IMR-90 (cell line): ENCODE results near the gene CACNB2.

Source experiments
- BHLHE40 ChIP-seq: fragments of 150-350 bp; IDR thresholded peaks from 2 replicates; pipeline ENCODE4 v1.6.1; 2016; ENCODE audit warnings: mild to moderate bottlenecking, low read depth, low read length
- CEBPB ChIP-seq: IDR thresholded peaks from 2 replicates; pipeline ENCODE4 v1.6.1; 2012; ENCODE audit warnings: low read depth, low read length, improper control_type of control experiment
- CHD1 ChIP-seq: IDR thresholded peaks from 2 replicates; pipeline ENCODE4 v1.6.1; 2012; ENCODE audit warnings: low read depth, low read length, improper control_type of control experiment
- FOS ChIP-seq: fragments of 150-350 bp; IDR thresholded peaks from 2 replicates; pipeline ENCODE4 v1.6.1; 2016; ENCODE audit warnings: low read depth, low read length
- POLR2A ChIP-seq: IDR thresholded peaks from 2 replicates; pipeline ENCODE4 v1.6.1; 2012; ENCODE audit warnings: mild to moderate bottlenecking, low read depth, low read length
- RAD21 ChIP-seq: IDR thresholded peaks from 2 replicates; pipeline ENCODE4 v1.6.1; 2012; ENCODE audit warnings: low read length, improper control_type of control experiment
- RCOR1 ChIP-seq: IDR thresholded peaks from 2 replicates; pipeline ENCODE4 v1.6.1; 2012; ENCODE audit warnings: mild to moderate bottlenecking, low read length, improper control_type of control experiment; ENCODE audit not compliant: insufficient replicate concordance
- RFX5 ChIP-seq: IDR thresholded peaks from 2 replicates; pipeline ENCODE4 v1.8.0; 2012; ENCODE audit warnings: low read depth, mild to moderate bottlenecking, low read length, moderate library complexity
- TF ChIP-seq, protein P1 (sequence below): conservative IDR thresholded peaks from 2 replicates; pipeline ENCODE4 v1.5.1; 2012; ENCODE audit warnings: mild to moderate bottlenecking, low read depth, low read length, improper control_type of control experiment
- TF ChIP-seq, protein P2 (sequence below): fragments of 150-350 bp; IDR thresholded peaks from 2 replicates; pipeline ENCODE4 v1.6.1; 2017; ENCODE audit warnings: mild to moderate bottlenecking, antibody characterized with exemption, low read length, low read depth

DNA sequence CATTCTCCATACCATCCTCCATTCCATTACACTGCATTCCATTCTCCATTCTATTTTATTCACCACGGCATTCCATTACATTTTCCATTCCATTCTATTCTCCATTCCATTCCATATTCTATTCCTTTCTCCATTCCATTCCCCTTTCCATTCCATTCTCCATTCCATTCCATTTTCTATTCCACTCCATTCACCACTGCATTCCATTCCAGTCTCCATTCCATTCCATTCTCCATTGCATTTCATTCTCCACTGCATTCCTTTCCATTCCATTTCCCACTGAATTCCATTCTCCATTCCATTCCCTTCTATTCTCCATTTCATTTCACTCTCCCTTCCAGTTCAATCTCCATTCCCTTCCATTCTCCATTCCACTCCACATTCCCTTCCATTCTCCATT lies 431.6 kb downstream of the CACNB2 start:
- TF ChIP-seq, protein P1, sequence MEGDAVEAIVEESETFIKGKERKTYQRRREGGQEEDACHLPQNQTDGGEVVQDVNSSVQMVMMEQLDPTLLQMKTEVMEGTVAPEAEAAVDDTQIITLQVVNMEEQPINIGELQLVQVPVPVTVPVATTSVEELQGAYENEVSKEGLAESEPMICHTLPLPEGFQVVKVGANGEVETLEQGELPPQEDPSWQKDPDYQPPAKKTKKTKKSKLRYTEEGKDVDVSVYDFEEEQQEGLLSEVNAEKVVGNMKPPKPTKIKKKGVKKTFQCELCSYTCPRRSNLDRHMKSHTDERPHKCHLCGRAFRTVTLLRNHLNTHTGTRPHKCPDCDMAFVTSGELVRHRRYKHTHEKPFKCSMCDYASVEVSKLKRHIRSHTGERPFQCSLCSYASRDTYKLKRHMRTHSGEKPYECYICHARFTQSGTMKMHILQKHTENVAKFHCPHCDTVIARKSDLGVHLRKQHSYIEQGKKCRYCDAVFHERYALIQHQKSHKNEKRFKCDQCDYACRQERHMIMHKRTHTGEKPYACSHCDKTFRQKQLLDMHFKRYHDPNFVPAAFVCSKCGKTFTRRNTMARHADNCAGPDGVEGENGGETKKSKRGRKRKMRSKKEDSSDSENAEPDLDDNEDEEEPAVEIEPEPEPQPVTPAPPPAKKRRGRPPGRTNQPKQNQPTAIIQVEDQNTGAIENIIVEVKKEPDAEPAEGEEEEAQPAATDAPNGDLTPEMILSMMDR: no peak
- TF ChIP-seq, protein P2, sequence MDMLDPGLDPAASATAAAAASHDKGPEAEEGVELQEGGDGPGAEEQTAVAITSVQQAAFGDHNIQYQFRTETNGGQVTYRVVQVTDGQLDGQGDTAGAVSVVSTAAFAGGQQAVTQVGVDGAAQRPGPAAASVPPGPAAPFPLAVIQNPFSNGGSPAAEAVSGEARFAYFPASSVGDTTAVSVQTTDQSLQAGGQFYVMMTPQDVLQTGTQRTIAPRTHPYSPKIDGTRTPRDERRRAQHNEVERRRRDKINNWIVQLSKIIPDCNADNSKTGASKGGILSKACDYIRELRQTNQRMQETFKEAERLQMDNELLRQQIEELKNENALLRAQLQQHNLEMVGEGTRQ: no peak
- no peak for TF ChIP-seq RAD21
- no peak for TF ChIP-seq FOS
- TF ChIP-seq POLR2A: no peak
- TF ChIP-seq RCOR1: no peak
- no peak for TF ChIP-seq CHD1
- no peak for TF ChIP-seq RFX5
- TF ChIP-seq CEBPB: no peak
- TF ChIP-seq BHLHE40: no peak
